Stimulated activated naive B cell treated with anti-CD40 and anti-IgM and Interleukin-4, amounts not matched to agents 10 μg/mL and 1 μg/mL and 100 μg/mL, for 72 hours (primary cell): Measurements from ENCODE around the gene FDXACB1.

Experiments used
- ATAC-seq, 2 donors: fragments of 150-1000 bp; cut with Tn5 transposase; replicated peaks; 2 replicates each; pipeline ENCODE4 v1.10.0; 2021; ENCODE audit warnings: moderate library complexity in 1 of 2
- DNase-seq: peaks from one replicate; pipeline ENCODE4 v3.0.0; 2021
- H3K27ac Mint-ChIP-seq: one replicate; pipeline ENCODE4 v1.8.0; 2022; ENCODE audit warnings: mild to moderate bottlenecking, mixed read lengths
- H3K27me3 Mint-ChIP-seq, 2 donors: one replicate each; pipeline ENCODE4 v1.8.0; 2022; ENCODE audit warnings: mixed read lengths in 2 of 2
- H3K36me3 Mint-ChIP-seq, 2 donors: one replicate each; pipeline ENCODE4 v1.8.0; 2022; ENCODE audit warnings: mixed read lengths in 2 of 2, mild to moderate bottlenecking in 1 of 2
- H3K4me1 Mint-ChIP-seq, 2 donors: one replicate each; pipeline ENCODE4 v1.8.0; 2022; ENCODE audit warnings: mixed read lengths in 2 of 2, mild to moderate bottlenecking in 1 of 2
- H3K4me3 Mint-ChIP-seq, 2 donors: one replicate each; pipeline ENCODE4 v1.8.0; 2022; ENCODE audit warnings: mild to moderate bottlenecking in 2 of 2, mixed read lengths in 2 of 2, moderate library complexity in 1 of 2
- H3K9me3 Mint-ChIP-seq, 2 donors: one replicate each; pipeline ENCODE4 v1.8.0; 2022; ENCODE audit warnings: mixed read lengths in 2 of 2, mild to moderate bottlenecking in 1 of 2

Gene FDXACB1, protein sequence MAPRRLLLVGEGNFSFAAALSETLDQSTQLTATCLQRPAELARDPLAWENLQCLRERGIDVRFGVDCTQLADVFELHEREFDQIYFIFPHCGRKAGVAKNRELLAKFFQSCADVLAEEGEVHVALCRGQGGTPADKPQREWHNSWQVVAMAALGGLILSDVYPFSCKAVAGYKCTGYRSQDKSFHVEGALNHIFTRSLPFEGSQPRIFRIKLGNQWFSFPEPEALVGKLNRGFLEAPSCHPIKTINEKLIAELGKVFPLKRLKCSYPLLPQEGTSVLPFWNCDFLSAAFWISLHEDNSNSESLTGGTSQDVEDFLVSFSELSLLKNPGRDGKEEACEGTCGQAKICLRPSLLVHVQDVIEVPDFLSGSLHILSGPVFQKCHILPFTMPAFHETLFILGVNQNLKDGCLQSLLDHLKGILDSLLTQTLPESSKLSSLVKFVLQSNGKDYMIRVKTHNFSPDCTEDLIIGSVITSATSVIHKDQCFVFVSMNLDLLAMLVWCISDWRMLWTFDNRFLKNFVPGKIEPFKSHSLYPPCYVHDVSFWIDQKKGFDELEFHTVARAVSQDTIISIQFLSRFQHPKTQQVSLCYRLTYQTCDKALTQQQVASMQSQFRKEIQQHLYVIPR

DNA sequence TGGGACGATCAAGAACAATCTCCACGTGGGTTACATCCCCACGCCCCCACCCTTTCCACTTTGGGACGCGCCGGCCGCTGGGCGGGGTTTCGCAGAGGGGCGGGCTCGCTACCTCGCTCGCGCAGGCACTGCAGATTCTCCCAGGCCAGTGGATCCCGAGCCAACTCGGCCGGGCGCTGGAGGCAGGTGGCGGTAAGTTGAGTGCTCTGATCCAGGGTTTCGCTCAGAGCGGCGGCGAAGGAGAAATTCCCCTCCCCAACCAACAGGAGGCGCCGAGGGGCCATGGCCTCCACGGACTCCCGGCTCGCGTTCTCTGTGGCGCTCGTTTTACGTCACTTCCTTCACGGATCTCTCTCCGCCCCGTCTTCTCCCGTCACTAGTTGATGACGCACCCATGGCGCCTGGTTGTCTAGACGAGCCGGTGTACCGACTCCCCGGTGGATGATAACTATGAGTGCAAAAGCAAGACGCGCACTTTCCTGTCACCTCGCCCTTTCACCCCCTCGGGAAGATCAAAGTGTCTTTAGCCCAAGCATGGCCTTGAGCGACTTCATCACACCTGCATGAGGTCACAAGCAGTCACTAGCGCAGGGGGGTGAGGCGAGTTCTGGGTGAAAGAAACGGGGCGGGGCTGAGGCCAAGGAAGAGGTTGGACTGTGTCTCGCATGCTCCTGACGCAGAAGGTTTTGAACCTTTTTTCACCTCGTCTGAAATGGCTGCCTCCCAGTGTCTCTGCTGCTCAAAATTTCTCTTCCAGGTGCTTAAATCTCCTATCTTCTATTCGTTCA is at the start of gene FDXACB1, which contains the start of gene CFAP68:
Gene FDXACB1 (minus strand): TSS at position 317 of the 788 bp plus-strand sequence. CDS start 33 bp downstream, at position 284.
Gene CFAP68 (plus strand): TSS at position 693 of the 788 bp plus-strand sequence. CDS start 20 bp downstream, at position 713.
- Mint-ChIP-seq H3K27ac (peak within 1 kb of the TSS; percentile 99), H3K9me3 (no peaks in the 10 kb centered on the region), H3K4me1 (peaks cover 12 to 15% of the 10 kb centered on the region in 2 donors), H3K4me3 (peak within 1 kb of the TSS; percentile 93 to 94), H3K27me3 (no peaks in the 10 kb centered on the region), H3K36me3 (peaks cover 9 to 24% of the 10 kb centered on the region in 2 donors)
- peak; percentile 93 for DNase-seq
- peak; percentile 94 to 95 for ATAC-seq

GRCh38 chr11:111926505-111927391 is 47.8 kb upstream of the FDXACB1 start:
- peaks cover 0 to 2% of the 10 kb centered on the region in 2 donors for H3K9me3 Mint-ChIP-seq
- ATAC-seq: peak; percentile 92 to 94
- H3K27me3 Mint-ChIP-seq: peaks cover 7 to 8% of the 10 kb centered on the region in 2 donors
- DNase-seq: peak; percentile 96
- peak overlapping the region; percentile 94 for H3K27ac Mint-ChIP-seq
- H3K36me3 Mint-ChIP-seq: no peaks in the 10 kb centered on the region
- peak overlapping the region; percentile 88 to 89 for H3K4me3 Mint-ChIP-seq
- peaks cover 9 to 12% of the 10 kb centered on the region in 2 donors for H3K4me1 Mint-ChIP-seq

- peak overlapping the region; percentile 65 for H3K27ac Mint-ChIP-seq
- no peak for DNase-seq
- H3K4me1 Mint-ChIP-seq: peaks cover 9 to 12% of the 10 kb centered on the region in 2 donors
- H3K36me3 Mint-ChIP-seq: no peaks in the 10 kb centered on the region
- peak overlapping the region; percentile 41 to 62 for H3K4me3 Mint-ChIP-seq
- peaks cover 0 to 2% of the 10 kb centered on the region in 2 donors for H3K9me3 Mint-ChIP-seq
- H3K27me3 Mint-ChIP-seq: peaks cover 7 to 9% of the 10 kb centered on the region in 2 donors
- no peak for ATAC-seq
Observed at GRCh38 chr11:111925953-111926352, 47.0 kb upstream of the FDXACB1 start.

DNA sequence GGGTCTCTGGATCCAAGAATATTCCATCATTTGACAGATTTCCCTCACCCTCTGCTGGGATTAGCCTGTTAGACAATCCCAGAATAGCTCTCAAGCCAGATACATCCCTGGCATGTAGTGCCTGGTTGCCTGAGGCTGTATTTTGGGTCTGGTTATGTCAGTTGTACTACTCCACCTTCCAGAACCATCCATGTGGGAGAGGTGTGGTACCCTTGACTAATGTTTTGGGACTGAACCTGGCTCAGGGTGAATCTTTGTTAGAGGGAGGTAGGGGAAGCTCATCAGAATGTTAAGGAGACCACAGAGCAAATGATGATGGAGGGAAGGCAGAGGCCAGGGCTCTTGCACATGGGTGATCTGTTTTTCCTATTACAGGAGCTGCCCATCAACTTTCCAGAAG is 45.0 kb upstream of the FDXACB1 start:
- Mint-ChIP-seq H3K4me3 (no peak overlapping the region), H3K27ac (no peak overlapping the region), H3K27me3 (peaks cover 18 to 25% of the 10 kb centered on the region in 2 donors), H3K36me3 (no peaks in the 10 kb centered on the region), H3K4me1 (peaks cover 9 to 12% of the 10 kb centered on the region in 2 donors), H3K9me3 (peaks cover 0 to 2% of the 10 kb centered on the region in 2 donors)
- DNase-seq (no peak), ATAC-seq (no peak)

DNA sequence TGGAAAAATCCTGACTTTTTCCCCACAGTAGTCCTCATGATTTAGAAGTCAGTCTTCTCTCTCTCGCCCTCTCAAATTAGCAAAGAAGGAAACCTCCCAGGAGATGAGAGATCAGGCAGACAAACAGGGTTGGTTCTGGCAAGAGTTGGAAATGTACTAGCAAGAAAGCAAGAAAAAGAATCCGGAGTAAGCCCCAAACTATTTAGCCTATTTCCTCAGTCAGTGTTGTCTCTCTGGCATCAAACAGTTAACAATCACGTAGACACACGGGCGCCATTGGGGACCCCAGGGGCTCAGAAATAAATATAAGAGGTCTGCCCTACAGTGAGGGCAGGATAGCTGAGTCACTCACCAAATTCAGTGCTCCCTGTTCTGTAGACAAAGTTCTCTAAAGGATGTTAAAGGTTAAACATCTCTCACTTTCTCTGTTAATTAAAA is 44.4 kb upstream of the FDXACB1 start:
- peaks cover 0 to 2% of the 10 kb centered on the region in 2 donors for H3K9me3 Mint-ChIP-seq
- peaks cover 9 to 12% of the 10 kb centered on the region in 2 donors for H3K4me1 Mint-ChIP-seq
- H3K27me3 Mint-ChIP-seq: peaks cover 18 to 27% of the 10 kb centered on the region in 2 donors
- no peak overlapping the region for H3K4me3 Mint-ChIP-seq
- H3K36me3 Mint-ChIP-seq: no peaks in the 10 kb centered on the region
- DNase-seq: no peak
- no peak for ATAC-seq
- no peak overlapping the region for H3K27ac Mint-ChIP-seq

DNA sequence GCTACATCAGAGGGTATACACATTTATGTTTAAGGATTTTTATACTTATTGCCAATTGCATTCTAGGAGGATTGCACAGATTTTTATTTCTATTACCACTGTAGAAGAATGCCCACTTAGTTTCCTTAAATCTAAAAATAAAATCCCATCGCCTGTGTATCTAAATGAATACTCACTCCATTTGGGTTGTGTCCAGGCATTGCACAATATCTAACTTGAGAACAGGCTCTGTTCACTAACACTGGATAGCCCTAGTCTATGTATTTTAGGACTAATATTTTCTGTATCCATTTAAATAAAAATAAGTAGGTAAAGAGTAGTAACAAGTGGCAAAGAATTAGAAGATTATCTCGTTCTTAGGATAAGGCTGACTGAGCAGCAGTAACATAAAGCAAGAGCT is 43.8 kb upstream of the FDXACB1 start:
- ATAC-seq (no peak), DNase-seq (no peak)
- Mint-ChIP-seq H3K36me3 (no peaks in the 10 kb centered on the region), H3K9me3 (peaks cover 0 to 2% of the 10 kb centered on the region in 2 donors), H3K27me3 (peaks cover 18 to 27% of the 10 kb centered on the region in 2 donors), H3K4me3 (no peak overlapping the region), H3K27ac (no peak overlapping the region), H3K4me1 (peaks cover 9 to 12% of the 10 kb centered on the region in 2 donors)

- H3K4me3 Mint-ChIP-seq: no peak overlapping the region
- no peak for ATAC-seq
- H3K27me3 Mint-ChIP-seq: peaks cover 25 to 35% of the 10 kb centered on the region in 2 donors
- H3K27ac Mint-ChIP-seq: peak overlapping the region; percentile 69
- H3K9me3 Mint-ChIP-seq: peaks cover 0 to 2% of the 10 kb centered on the region in 2 donors
- no peaks in the 10 kb centered on the region for H3K36me3 Mint-ChIP-seq
- DNase-seq: no peak
- H3K4me1 Mint-ChIP-seq: peaks cover 5 to 6% of the 10 kb centered on the region in 2 donors
Observed at GRCh38 chr11:111921541-111922230, 42.7 kb upstream of the FDXACB1 start.

GRCh38 chr11:111920908-111921307 is 41.9 kb upstream of the FDXACB1 start:
- Mint-ChIP-seq H3K27me3 (peaks cover 30 to 42% of the 10 kb centered on the region in 2 donors), H3K36me3 (no peaks in the 10 kb centered on the region), H3K9me3 (peaks cover 0 to 2% of the 10 kb centered on the region in 2 donors), H3K4me3 (no peak overlapping the region), H3K4me1 (peaks cover 2 to 3% of the 10 kb centered on the region in 2 donors), H3K27ac (no peak overlapping the region)
- no peak for DNase-seq
- no peak for ATAC-seq

DNA sequence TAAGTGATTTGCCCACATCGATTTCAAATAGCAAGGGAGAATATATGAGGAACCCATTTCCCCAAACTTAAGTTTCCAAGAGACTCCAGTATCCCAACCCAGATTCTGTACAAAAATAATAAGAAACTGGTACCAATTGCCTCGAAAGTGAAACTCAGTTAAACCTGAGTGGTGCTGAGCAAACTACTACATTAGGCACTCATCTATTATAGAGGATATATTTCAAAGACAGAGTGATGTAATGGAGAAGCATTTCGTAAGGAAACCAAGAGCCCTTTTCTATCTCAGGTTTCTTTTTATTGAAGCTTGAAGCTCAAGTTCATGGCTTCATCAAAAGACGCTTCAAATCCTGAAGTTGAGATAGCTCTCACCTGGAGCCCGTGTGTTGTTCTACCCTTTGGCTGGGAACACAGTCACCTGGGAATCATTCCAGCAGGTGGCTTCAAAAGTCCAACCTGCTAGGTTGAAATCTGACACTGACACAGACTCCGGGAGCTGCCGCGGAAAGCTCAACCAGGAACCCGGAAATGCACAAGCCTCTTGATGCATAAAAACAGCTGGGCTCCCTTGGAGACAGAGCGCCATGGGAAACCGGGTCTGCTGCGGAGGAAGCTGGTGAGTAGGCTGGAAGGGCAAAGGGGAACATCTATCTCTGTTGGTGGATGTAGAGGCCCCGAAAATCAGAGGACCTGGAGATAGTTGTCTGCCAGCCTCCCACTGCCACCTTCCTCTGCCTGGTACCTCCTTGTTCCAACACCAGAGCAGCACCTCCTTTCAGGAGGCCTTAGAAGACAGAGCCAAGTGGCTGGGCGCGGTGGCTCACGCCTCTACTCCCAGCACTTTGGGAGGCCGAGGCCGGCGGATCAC is 39.7 kb upstream of the FDXACB1 start, which contains the start of gene C11orf52:
Gene C11orf52 (plus strand): TSS at position 524 of the 867 bp plus-strand sequence. CDS start 60 bp downstream, at position 584.
- Mint-ChIP-seq H3K27me3 (peaks cover 37 to 51% of the 10 kb centered on the region in 2 donors), H3K4me1 (no peaks in the 10 kb centered on the region), H3K4me3 (no peak within 1 kb of the TSS), H3K27ac (no peak within 1 kb of the TSS), H3K9me3 (no peaks in the 10 kb centered on the region), H3K36me3 (no peaks in the 10 kb centered on the region)
- no peak for DNase-seq
- ATAC-seq: no peak

- Mint-ChIP-seq H3K27ac (no peak overlapping the region), H3K27me3 (peaks cover 45 to 60% of the 10 kb centered on the region in 2 donors), H3K4me3 (no peak overlapping the region), H3K4me1 (no peaks in the 10 kb centered on the region), H3K9me3 (no peaks in the 10 kb centered on the region), H3K36me3 (no peaks in the 10 kb centered on the region)
- ATAC-seq (no peak), DNase-seq (no peak)
Observed at GRCh38 chr11:111917788-111918187, 38.8 kb upstream of the FDXACB1 start.

- no peak overlapping the region for H3K4me3 Mint-ChIP-seq
- no peak for ATAC-seq
Observed at GRCh38 chr11:111917312-111917711, 38.3 kb upstream of the FDXACB1 start.

DNA sequence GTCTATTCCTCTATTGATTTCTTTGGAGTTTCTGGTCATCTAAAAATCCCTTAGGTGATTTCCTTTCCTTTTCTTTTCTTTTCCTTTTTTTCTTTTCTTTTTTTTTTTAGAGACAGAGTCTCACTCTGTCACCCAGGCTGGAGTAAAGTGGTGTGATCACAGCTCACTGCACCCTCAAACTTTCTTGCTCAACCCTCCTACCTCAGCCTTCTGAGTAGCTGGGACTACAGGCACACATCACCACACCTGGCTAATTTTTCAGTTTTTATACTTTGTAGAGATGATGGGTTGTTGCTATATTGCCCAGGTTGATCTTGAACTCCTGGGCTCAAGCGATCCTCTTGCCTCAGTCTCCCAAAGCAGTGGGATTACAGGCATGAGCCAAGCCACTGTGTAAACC is 37.8 kb upstream of the FDXACB1 start:
- no peak overlapping the region for H3K4me3 Mint-ChIP-seq
- no peaks in the 10 kb centered on the region for H3K9me3 Mint-ChIP-seq
- ATAC-seq (no peak), DNase-seq (no peak)
- H3K27ac Mint-ChIP-seq: peak overlapping the region; percentile 6
- no peaks in the 10 kb centered on the region for H3K36me3 Mint-ChIP-seq
- H3K4me1 Mint-ChIP-seq: no peaks in the 10 kb centered on the region
- H3K27me3 Mint-ChIP-seq: peaks cover 52 to 70% of the 10 kb centered on the region in 2 donors

More at GRCh38 chr11:111917312-111917711, 38.3 kb upstream of the FDXACB1 start:
- Mint-ChIP-seq H3K36me3 (no peaks in the 10 kb centered on the region), H3K27me3 (peaks cover 46 to 65% of the 10 kb centered on the region in 2 donors), H3K4me1 (no peaks in the 10 kb centered on the region), H3K27ac (no peak overlapping the region), H3K9me3 (no peaks in the 10 kb centered on the region)
- no peak for DNase-seq
